Left renal pelvis (tissue), 4 donors: Measurements from ENCODE around the gene MTREX. TPM values are rescaled to one million over a fixed set of nuclear protein-coding genes. Genes with fewer than 3 reads are reported as not detected.

Source experiments
- DNase-seq, 4 donors: peaks; one replicate each; pipeline ENCODE4 v3.0.0-alpha.2; 2013; ENCODE audit warnings: low read depth in 4 of 4, low spot score in 3 of 4
- polyA plus RNA-seq, 4 donors: library from polyadenylated mRNA; unstranded; fragments of 120-200 nt; gene quantifications; one replicate each; pipeline ENCODE4 v1.2.1, GENCODE V29; 2013; ENCODE audit not compliant: insufficient read length in 4 of 4

Gene MTREX
- polyA plus RNA-seq, 4 donors = 76.9 to 98.4 (median 94.1) TPM

DNA sequence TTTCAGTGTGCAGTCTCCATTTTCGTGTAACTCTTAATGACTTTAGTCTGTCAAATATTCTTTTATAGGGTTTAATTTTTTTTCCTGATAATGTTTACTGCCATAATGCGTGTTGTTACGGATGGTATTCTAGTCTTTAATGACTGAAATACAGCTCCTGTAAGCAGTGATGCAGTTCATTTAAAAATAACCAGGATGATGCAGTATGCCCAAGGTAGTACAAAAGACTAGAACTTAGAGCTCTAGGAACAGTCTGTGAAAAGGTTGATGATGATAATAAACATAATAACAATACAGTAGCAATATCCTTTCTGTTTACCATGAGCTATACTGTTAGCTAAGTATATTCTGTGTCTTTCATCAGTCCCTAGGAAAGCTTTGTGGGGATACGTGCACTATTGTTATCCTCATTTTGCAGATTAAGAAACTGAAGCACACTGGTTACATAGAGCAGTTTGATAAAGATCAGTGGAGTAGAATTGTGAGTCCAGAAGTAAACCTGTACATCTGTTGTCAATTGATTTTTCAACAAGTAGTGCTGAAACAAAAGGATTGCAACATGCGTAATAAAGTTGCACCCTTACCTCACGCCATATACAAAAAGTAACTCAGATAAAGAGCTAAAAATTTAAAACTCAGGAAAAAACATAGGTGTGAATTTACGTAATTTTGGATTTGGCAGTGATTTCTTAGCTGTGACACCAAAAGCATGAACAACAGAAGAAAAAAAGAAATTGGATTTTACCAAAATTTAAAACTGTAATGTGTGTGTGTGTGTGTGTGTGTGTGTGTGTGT, 64.5 kb downstream of the MTREX start:
- DNase-seq = no peak

DNA sequence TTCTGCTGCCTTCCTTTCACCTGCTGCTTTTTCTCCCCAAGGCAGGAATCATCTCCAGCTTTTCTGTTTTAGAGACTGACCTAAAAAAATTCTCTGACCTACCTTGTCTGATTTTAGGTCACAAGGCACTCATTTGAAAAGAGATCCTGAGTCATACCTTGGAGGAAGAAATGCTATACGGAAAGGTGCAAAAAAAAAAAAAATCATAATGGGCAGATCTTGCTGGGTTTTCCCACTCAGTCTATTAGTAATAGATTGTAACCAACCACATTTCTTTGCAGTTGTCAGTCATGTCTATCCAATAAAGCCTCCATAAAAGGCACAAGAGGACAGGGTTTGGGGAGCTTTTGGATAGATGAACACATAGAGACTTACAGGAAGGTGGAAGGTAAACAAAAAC, 70.0 kb downstream of the MTREX start:
- DNase-seq = no peak

DNA sequence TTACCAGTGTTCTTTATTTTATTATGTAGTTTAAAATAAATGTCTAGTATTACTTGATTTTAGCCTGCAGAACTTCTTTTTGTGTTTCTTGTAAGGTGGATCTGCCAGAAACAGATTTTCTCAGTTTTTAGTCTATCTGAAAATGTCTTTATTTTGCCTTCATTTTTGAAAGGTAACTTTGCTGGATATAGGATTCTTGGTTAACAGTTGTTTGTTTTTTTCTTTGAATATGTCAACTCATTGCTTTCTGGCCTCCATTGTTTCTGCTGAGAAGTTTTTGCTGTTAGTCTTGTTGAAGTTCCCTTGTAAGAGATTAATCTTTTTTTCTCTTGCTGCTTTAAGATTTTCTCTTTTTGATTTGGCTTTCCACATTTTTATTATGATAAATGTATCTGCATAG, 75.5 kb downstream of the MTREX start:
- no peak for DNase-seq

DNA sequence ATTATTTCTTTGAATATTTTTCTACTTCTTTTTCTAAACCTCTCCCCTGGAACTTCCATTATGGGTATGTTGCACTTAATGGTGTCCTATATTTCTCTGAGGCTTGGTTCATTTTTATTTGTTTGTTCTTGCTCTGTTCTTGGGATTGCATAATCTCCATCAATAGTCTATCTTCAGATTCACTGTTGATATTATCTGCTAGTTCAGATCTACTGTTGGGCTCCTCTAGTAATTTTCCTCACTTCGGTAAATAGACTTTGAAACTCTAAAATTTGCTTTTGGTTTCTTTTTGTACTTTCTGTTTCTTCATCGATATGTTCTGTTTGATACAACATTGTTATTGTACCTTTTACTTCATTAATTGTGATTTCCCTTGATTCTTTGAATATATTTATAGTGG, 76.3 kb downstream of the MTREX start:
- DNase-seq = no peak

DNA sequence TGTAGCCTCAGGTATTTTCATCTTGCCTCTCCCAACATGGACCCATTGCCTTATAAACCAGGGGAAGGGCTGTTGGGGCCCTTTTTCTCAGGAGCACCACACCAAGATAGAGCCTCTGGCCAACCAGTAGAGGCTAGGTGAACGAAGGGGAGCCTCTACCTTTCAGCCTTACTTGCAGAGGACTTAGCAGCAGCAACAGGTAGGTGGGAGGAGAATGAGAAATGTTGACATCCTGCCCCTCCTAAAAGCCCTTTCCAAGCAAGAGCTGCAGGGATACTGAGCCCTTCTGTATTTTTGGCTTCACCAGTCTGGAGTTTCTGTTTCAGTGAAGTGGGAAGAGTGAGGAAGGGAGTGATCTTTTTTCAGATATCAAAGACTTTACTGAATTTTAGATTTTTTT, 77.4 kb downstream of the MTREX start:
- no peak for DNase-seq

DNA sequence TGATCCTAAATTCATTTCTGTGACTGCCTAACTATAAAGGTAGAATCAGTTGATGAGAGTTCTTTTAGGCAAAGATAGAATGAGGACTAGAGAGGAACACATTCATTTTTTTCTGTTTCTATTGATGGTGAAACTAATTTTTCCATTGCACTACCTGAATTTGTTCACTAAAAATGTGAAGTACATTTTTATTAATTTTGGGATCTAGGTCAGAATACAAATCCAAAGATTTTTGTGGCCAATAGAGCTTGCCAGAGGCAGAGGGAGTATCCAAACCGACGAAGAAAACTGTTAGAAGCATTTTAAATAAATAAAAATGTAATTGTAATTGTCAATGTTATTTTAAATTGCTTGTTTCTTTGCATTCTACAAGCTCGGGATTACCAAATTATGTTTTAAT, 78.1 kb downstream of the MTREX start:
- no peak for DNase-seq

DNA sequence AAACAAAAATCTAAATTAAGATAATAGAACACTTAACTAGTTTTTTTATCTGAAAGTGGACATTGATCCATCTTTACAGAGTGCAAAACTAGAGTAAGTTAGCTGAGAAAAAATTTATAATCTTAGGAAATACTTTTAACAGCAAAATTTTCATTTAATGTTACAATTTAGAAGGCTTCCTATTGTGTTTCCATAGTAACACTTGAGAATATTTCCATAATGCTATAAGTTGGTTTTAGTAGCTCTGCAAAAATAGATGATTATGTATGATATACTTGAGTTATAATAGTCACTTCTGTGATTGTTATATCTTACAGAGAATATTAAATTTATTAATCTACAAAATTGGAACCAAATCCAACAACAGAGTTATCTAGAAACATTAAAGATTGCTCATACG, 78.6 kb downstream of the MTREX start:
- DNase-seq = no peak

DNA sequence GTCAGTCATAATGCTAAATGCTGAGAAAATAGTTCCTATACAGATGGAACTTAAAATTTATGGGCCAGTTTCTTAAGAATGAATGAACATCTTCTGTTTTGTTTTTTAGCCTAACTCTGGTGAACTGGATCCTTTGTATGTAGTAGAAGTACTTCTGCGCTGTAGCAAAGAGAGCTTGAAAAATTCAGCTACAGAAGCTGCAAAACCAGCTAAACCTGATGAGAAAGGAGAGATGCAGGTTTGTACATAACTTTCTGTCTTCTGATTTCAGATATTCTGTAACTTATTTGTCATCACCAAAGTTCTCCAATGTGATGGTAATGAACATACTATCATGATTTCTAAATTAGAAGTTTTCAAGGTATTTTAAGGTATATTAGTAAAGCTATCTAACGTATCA, 80.1 kb downstream of the MTREX start:
- DNase-seq = no peak

DNA sequence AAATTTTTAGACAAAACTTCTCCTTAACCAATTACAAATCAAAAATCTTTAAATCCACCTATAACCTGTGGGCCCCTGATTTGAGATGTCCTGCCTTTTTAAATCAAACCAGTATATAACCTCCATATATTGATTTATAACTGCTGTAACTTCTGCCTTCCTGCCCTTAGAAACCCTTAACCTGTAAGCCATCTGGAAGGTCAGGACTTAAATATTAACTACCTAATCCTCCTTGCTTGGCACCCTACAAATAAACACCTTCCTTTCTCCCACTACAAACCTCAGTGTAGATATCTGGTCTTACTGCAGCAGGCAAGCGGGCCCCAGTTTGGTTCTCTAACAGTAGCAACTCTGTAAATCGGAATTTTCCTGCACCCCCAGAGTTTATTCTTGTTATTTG, 83.9 kb downstream of the MTREX start:
- DNase-seq = no peak

DNA sequence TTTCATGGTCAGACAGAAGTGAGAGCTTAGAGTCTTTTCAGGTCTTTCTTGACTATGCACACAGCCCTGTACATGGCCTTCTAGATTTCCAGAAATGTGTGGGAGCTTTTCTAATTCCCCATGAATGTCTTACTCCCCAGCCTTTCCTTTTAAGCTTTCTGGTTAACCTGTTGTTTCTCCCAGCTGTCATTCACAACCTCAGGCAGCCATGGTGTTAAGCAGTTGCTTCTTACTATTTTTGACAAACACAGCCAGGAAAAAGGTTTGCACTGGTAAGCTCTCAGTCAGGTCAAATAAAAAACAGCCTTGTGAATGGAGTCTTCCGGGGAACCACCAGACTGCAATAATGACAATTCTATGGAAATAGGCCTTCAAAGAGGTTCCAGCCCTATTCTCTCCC, 84.9 kb downstream of the MTREX start:
- DNase-seq = no peak

DNA sequence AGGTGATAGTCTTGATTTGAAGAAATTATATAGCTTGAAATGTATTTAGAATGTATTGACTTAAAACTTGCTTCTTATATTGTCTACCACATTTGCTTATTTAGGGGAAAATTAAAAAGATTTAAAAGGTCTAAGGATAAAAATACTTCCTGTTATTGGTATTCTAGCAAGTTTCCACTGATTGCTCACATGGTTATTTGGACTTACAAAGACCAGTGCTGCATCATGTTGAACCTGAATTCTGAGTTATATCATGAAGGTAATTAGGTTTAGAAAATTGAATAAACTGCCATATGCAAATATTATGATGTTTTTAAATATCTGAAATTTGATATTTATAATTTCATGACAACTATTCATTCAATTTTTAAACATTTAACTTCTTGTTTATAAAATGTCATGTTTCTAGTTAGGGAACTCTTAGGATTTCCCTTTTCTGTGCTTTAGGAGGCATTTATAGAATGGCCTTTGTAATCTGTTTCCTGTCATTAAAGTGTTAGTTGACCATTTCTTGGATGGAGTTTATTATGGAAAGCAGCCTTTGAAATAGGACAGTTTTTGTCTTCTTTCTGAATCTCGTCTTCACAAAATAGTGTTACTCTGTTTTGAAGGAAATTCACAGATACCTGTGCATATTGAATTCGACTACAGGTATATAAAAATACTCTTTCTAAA, 85.8 kb downstream of the MTREX start:
- no peak for DNase-seq

DNA sequence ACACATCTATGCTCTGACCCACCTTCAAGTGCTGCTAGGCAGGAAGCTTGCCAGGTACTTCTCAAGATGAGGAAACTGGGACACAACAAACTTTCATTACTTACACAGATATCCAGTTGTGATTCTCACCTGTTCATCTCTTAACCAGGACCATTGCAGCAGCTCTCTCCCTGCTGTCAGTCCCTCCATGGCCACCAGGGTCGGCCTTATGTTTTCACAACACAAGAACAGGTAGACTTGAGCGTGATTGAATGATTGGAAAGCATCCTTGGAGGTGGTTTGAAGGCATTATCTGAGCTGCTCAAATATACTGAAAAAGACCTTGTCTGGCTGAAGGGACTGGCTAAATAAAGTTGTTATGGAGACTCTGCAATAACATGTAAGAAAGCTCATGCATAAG, 94.4 kb downstream of the MTREX start:
- no peak for DNase-seq

DNA sequence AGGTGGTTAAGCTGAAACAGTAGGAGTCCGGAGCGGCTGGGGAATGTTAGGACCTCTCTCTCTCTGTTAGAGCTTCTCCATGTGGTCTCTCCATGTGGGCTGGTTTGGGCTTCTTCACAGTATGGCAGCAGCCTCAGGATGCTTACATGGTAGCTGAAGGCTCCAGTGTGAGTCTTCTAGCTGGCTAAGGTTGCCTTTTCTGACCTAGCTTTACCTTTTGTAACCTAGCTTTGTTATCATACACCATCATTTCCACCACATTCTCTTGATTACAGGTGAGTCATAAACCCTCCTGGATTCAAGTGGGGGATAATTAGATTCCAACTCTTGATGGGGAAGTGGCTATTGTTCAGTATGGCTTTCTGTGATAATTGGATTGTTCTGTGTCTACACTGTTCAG, 98.5 kb downstream of the MTREX start:
- no peak for DNase-seq

DNA sequence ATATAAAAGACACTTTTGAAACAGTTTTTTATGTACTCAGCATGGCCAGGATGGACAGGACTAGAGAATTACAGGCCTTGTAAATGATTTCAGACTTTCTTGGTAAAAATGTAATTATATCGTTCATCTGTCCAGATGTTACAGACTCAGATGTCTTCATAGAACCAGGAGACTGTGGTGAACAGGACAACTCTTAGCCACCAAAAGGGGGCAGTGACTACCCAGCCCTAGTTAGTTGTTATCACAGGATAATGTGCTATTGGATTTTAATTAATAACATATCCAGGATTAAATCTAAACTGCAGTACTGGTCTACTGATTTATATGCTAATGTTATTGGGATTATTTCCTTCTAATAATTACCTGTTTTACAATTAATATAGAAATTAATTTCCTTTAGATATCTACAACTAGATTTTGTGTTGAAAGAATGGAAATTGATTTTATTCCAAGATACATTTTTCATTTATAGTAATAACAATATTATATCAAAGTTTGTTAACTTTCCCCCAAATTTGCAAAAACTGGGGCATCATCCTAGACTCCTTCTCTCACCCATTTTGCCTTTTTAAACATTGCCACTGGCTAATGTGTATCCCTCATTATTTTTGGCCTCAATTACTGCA, 99.4 kb downstream of the MTREX start:
- no peak for DNase-seq

DNA sequence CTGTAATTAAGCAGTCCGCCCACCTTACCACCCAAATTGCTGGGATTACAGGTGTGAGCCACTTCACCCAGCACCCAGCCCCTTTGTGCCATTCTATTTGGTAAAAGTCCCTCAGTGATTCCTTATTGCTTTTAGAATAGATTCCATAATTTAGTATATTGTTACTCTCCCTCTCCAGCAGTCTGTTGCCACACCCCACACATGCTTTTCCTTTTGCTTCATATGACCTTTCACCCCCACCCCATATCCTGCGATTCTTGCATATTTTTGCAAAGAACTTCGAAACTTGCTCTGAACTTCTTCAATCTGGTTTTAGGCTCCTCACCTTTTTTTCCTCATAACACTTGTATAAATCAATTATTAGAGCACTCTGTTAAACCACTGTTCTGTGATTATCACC, 100.2 kb downstream of the MTREX start:
- no peak for DNase-seq

DNA sequence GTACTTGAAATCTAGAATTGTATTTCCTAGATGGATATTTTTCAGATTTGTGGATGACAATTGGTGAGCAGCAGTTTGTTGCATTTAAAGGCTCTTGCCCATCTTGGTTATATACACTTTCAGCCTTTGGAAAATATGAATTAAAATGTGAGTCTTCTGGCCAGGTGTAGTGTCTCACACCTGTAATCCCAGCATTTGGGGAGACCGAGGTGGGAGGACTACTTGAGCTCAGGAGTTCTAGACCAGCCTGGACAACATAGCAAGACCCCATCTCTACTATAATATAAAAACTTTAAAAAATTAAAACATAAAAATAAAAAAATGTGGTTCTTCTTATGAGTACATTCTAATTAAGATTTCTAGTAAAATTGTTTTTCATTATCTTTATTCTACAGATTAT, 102.0 kb downstream of the MTREX start:
- DNase-seq = no peak

DNA sequence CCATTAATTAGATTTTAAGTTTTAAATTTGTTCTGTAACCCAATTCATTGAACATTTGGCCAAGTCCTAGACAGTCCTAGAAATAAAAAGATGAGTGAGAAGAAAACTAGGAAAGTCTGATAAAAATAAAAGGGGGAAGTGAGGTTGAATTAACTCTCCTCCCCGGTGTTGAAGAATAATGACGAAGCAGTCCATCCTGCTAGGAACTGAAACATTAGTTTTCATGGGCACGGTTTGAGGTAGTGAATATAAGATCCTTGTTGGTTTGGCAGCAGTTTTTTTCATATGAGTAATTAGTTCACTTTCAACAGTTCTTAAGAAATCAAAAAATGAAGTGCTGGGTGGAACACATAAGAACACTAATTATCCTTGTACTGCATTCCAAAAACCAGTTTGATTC, 103.1 kb downstream of the MTREX start:
- DNase-seq = no peak

DNA sequence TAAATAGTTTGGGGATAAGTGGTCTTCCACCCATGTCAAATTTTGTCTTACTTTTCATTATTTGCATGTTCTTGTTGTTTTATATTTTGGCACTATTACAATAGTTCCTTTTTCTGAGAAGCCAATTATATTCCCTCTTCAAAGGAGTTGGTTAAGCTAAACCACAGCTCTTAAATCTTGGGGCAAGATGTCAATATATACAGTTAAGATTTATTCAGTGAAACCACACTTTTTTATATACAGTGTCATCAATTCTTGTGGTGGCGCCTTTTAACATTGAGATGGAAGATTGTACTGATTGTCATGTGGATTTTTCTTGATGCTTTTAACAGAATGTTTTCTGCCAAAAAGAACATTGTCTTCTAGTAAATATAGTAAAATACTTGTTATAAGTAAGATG, 104.1 kb downstream of the MTREX start:
- no peak for DNase-seq

DNA sequence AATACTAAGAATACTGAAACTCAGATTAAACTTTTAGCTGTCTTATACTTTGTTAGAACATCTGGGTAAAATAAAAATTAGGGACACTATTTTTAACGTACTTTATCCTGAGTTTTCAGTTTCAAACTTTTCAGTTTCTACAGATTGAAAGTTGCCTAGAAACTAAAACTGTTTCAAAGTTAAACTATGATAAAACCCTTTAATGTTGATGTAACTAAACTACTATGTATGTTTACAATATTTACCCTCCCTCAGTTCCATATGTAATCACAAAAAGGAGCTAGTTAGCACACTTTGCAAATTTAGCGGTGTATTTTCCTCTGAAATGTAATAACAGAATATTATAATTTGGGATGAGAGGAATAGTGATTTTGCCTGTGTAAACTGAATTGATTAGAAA, 105.9 kb downstream of the MTREX start:
- DNase-seq = no peak

DNA sequence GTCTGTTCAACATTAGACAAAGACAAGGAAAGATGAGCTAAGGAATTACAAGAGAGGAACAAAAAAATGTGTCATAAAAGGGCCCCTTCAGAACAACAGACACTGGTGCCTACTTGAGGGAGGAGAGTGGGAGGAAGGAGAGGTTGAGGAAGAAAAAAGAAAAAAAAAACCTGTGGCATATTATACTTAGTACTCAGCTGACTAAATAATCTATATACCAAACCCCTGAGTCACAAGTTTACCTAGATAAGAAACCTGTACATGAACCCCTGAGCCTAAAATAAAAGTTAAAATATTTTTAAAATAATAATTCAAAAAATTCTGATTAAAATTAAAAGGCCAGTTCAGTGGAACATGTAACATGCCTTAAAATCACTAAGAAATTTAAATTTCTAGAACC, 107.3 kb downstream of the MTREX start:
- no peak for DNase-seq

DNA sequence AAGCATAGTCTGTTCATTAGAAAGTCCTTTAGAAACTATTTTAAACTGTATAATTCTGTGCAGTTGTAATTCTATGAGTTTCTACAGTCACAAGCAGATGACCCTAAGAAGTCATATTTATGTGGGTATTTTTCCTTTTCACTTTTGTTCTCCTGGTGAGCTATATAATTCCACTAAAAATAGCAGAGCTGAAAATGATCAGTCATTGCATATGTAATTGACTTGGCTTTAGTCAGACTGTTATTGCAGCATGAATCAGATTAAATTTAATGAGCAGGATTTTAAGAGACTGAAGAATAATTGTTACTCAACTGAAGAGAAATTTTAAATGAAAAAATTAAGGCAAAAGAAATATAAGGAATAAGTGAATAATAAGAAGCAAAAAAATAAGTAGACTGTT, 108.5 kb downstream of the MTREX start:
- DNase-seq = no peak
